Measurements from ENCODE around the gene ELAVL4. TPM values are rescaled to one million over a fixed set of nuclear protein-coding genes. Genes with fewer than 3 reads are reported as not detected.

ELAVL4 gene
- total and polyA plus RNA-seq, 9 of the 15 experiments (the other 6 are each of a cell fraction or from before 2014, with no cell fraction given): not detected

- no peaks in the 10 kb centered on the region for H3K79me2 ChIP-seq (ENCODE audit: control insufficient read depth, insufficient read depth, low read length)
- DNase-seq (ENCODE audit: extremely low read depth in 1 of 4, low spot score in 3 of 4) (no peak), ATAC-seq (no peak), FAIRE-seq (no peak)
- TF ChIP-seq BMI1 (IDR thresholded peaks at IDR 0.05; ENCODE audit: low read length) (no peak), ZKSCAN3 (CRISPR knock-in tag; IDR thresholded peaks at IDR 0.05) (no peak), RUNX1 (IDR thresholded peaks at IDR 0.05; ENCODE audit: low read depth) (no peak), ARHGAP35 (IDR thresholded peaks at IDR 0.05; ENCODE audit: partially characterized antibody) (no peak), ZNF124 (CRISPR knock-in tag; IDR thresholded peaks at IDR 0.05) (no peak), GATA2 (CRISPR knock-in tag; IDR thresholded peaks at IDR 0.05) (no peak), CEBPG (CRISPR knock-in tag; IDR thresholded peaks at IDR 0.05) (no peak), CEBPG (tag; conservative IDR thresholded peaks at IDR 0.05 in 1 of 2, IDR thresholded peaks at IDR 0.05 in 1 of 2) (no peak), VEZF1 (CRISPR knock-in tag; IDR thresholded peaks at IDR 0.05) (no peak), ZNF277 (CRISPR knock-in tag; IDR thresholded peaks at IDR 0.05; ENCODE audit: borderline replicate concordance) (no peak), NFIC (IDR thresholded peaks at IDR 0.05) (no peak)
- no peaks in the 10 kb centered on the region for H4K20me1 ChIP-seq (replicated peaks; ENCODE audit: control insufficient read depth, insufficient read depth, low read length)
- H2AFZ ChIP-seq (ENCODE audit: low read depth, low read length): no peak overlapping the region
- intact Hi-C loops (cut with micrococcal nuclease) (no loop called here), in situ Hi-C loops (cut with MboI) (no loop called here)
- no peak overlapping the region for H3K27ac ChIP-seq (ENCODE audit: extremely low read depth, low read depth, low read length)
- no peaks in the 10 kb centered on the region for H3K36me3 ChIP-seq (ENCODE audit: control insufficient read depth, insufficient read depth, low read length)
- H3K4me3 ChIP-seq: no peak overlapping the region
- WGBS (ENCODE audit: insufficient coverage, low coverage, missing lambda C conversion rate): 0% methylated on average over 1 of the region's 1 CpG
- ChIA-PET POLR2A (no interaction called here), CTCF (ENCODE audit: low intra/inter-chr PET ratio) (no interaction called here)
- H3K4me2 ChIP-seq (ENCODE audit: insufficient read depth, low read length): no peak overlapping the region
- H3K27me3 ChIP-seq (ENCODE audit: control insufficient read depth in 2 of 2, insufficient read depth in 2 of 2, low read length in 2 of 2): no peaks in the 10 kb centered on the region
- no peaks in the 10 kb centered on the region for H3K4me1 ChIP-seq (replicated peaks in 1 of 2; ENCODE audit: control insufficient read depth in 2 of 2, insufficient read depth in 2 of 2, low read length in 2 of 2)
- no peak overlapping the region for H3K9ac ChIP-seq (ENCODE audit: insufficient read depth in 1 of 2, low read depth in 2 of 2, low read length in 2 of 2)
- no peaks in the 10 kb centered on the region for H3K9me1 ChIP-seq (ENCODE audit: control insufficient read depth, insufficient read depth, low read length)
- H3K9me3 ChIP-seq (replicated peaks; ENCODE audit: control insufficient read depth, insufficient read depth, low read depth, low read length): no peaks in the 10 kb centered on the region
- BruUV-seq (replicated peaks): no TSS peak
These were observed 24.3 kb upstream of the ELAVL4 start for GRCh38 chr1:50084389-50084788.
